ENCODE data around the gene GBP7.

DNA sequence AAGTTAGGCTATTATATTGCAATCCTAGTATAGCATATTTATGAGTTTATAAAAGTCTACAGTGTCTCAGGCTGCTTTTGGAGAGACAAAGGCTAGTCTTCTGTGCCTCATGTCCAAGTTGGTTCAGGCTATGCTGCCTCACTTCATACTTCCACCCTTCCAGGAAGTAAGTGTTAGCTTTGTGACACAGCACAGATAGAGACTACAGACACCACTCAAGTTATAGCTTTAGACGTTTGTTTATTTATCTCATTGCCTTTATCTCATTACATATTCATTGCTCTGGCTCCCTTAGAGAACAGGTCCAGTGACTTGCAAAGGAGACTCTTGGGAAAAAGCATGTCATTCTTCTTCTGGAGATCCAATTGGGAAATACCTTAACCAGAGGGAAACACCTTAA is 45.5 kb upstream of the GBP7 start:
- no peak for TF ChIP-seq POLR2AphosphoS5 (IDR thresholded peaks at IDR 0.05; ENCODE audit: borderline replicate concordance, low read depth, low read length)
- TF ChIP-seq EZH2 (IDR thresholded peaks at IDR 0.05): no peak
- TF ChIP-seq FOXP2 (optimal IDR thresholded peaks at IDR 0.05; ENCODE audit: control extremely low read depth, extremely low read length, insufficient read depth): no peak
